Measurements from ENCODE around the gene HFM1. TPM values are rescaled to one million over a fixed set of nuclear protein-coding genes. Genes with fewer than 3 reads are reported as not detected.
"Not testable (repeated sequence)": the region's sequence is repeated elsewhere in the genome, so short reads cannot be mapped to it uniquely, and the experiment has no call there.

Gene HFM1
- polyA plus RNA-seq, 3 donors: not detected

DNA sequence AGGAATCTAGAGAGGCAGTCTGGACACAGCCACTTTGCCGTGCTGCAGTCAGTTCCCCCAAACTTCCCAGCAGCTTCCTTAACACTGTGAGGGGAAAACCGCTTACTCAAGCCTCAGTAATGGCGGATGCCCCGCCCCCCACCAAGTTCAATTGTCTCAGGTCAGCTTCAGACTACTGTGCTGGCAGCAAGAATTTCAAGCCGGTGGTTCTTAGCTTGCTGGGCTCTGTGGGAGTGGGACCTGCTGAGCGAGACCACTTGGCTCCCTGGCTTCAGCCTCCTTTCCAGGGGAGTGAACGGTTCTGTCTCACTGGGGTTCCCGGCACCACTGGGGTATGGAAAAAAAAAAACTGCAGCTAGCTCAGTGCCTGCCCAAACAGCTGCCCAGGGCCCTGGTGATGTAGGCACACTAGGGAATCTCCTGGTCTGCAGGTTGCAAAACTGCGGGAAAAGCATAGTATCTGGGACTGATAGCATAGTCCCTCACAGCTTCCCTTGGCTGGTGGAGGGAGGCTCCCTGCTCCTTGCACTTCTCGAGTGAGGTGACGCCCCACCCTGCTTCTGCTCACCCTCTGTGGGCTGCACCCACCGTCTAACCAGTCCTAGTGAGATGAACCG, 23.7 kb upstream of the HFM1 start:
- Histone ChIP-seq H3K4me2 (replicated peaks; ENCODE audit: extremely low read depth, low read length, poor library complexity, severe bottlenecking) (no peak overlapping the region), H3K9ac (ENCODE audit: insufficient read depth, low read length, poor library complexity, severe bottlenecking) (no peak overlapping the region), H4K20me1 (ENCODE audit: insufficient read depth, low read length) (no peaks in the 10 kb centered on the region), H2AFZ (ENCODE audit: insufficient read depth, low read depth, low read length, poor library complexity, severe bottlenecking) (no peak overlapping the region), H3K4me3 (replicated peaks in 1 of 3; ENCODE audit: low read depth in 2 of 3, low read length in 3 of 3) (no peak overlapping the region), H3K4me1 (ENCODE audit: control insufficient read depth in 1 of 2, insufficient read depth in 2 of 2, low read length in 2 of 2) (no peaks in the 10 kb centered on the region), H3K79me2 (ENCODE audit: insufficient read depth, low read length) (no peaks in the 10 kb centered on the region), H3K27ac (ENCODE audit: low read depth in 1 of 2, low read length in 2 of 2) (no peak overlapping the region), H3K9me3 (replicated peaks in 1 of 2; ENCODE audit: control insufficient read depth in 1 of 2, insufficient read depth in 1 of 2, low read length in 2 of 2) (no peaks in the 10 kb centered on the region), H3K27me3 (ENCODE audit: control insufficient read depth in 2 of 2, insufficient read depth in 2 of 2, low read length in 2 of 2) (no peaks in the 10 kb centered on the region), H3K36me3 (replicated peaks in 1 of 2; ENCODE audit: control insufficient read depth in 1 of 2, insufficient read depth in 2 of 2, low read length in 2 of 2) (no peaks in the 10 kb centered on the region)
- peak overlapping the region; percentile 7 to 8 for H3K4me3 Mint-ChIP-seq
- peaks cover 0 to 2% of the 10 kb centered on the region in 2 donors for H3K36me3 Mint-ChIP-seq
- H3K27me3 Mint-ChIP-seq (ENCODE audit: low read depth in 3 of 3): peaks cover 1 to 5% (median 3%) of the 10 kb centered on the region in 3 donors
- intact Hi-C loops (cut with micrococcal nuclease): no loop called here
- 77% methylated on average over 11 of the region's 13 CpGs for WGBS (ENCODE audit: insufficient coverage)
- DNase-seq: peak in 1 of 3 donors; percentile 8
- H3K9me3 Mint-ChIP-seq: peaks cover 0 to 3% (median 1%) of the 10 kb centered on the region in 7 donors
- TF ChIP-seq CTCF (IDR thresholded peaks at IDR 0.05): no peak
- no peak overlapping the region for H3K27ac Mint-ChIP-seq
- peaks cover 8% of the 10 kb centered on the region for H3K4me1 Mint-ChIP-seq

- no peaks in the 10 kb centered on the region for H4K20me1 ChIP-seq (ENCODE audit: insufficient read depth, low read length)
These were observed 23.1 kb upstream of the HFM1 start for GRCh38 chr1:91427741-91428140.

DNA sequence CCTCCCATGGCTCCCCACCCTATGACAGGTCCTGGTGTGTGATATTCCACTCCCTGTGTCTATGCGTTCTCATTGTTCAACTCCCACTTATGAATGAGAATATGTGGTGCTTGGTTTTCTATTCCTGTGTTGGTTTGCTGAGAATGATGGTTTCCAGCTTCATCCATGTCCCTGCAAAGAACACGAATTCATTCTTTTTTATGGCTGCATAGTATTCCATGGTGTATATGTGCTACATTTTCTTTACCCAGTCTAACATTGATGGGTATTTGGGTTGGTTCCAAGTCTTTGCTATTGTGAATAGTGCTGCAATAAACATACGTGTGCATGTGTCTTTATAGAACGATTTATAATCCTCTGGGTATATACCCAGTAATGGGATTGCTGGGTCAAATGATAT, 17.9 kb upstream of the HFM1 start:
- H3K4me1 Mint-ChIP-seq; H3K4me1 ChIP-seq (ENCODE audit: control insufficient read depth in 1 of 2, insufficient read depth in 2 of 2, low read length in 2 of 2); H3K79me2 ChIP-seq (ENCODE audit: insufficient read depth, low read length); H3K9me3 ChIP-seq (replicated peaks in 1 of 2; ENCODE audit: control insufficient read depth in 1 of 2, insufficient read depth in 1 of 2, low read length in 2 of 2); H3K36me3 Mint-ChIP-seq; H3K4me3 ChIP-seq (replicated peaks in 1 of 3; ENCODE audit: low read depth in 2 of 3, low read length in 3 of 3); H3K4me3 Mint-ChIP-seq; intact Hi-C loops (cut with micrococcal nuclease); H3K27ac Mint-ChIP-seq; H2AFZ ChIP-seq (ENCODE audit: insufficient read depth, low read depth, low read length, poor library complexity, severe bottlenecking); DNase-seq; H3K27ac ChIP-seq (ENCODE audit: low read depth in 1 of 2, low read length in 2 of 2); H3K9me3 Mint-ChIP-seq; H3K36me3 ChIP-seq (replicated peaks in 1 of 2; ENCODE audit: control insufficient read depth in 1 of 2, insufficient read depth in 2 of 2, low read length in 2 of 2); H4K20me1 ChIP-seq (ENCODE audit: insufficient read depth, low read length); H3K27me3 Mint-ChIP-seq (ENCODE audit: low read depth in 3 of 3); H3K4me2 ChIP-seq (replicated peaks; ENCODE audit: extremely low read depth, low read length, poor library complexity, severe bottlenecking); H3K27me3 ChIP-seq (ENCODE audit: control insufficient read depth in 2 of 2, insufficient read depth in 2 of 2, low read length in 2 of 2); H3K9ac ChIP-seq (ENCODE audit: insufficient read depth, low read length, poor library complexity, severe bottlenecking): not testable (repeated sequence)
- no CpG with 5 or more reads among the region's 4 CpGs for WGBS (ENCODE audit: insufficient coverage)

More at GRCh38 chr1:91427741-91428140, 23.1 kb upstream of the HFM1 start:
- DNase-seq: no peak
- no peaks in the 10 kb centered on the region for H3K27me3 ChIP-seq (ENCODE audit: control insufficient read depth in 2 of 2, insufficient read depth in 2 of 2, low read length in 2 of 2)
- H3K4me3 ChIP-seq (replicated peaks in 1 of 3; ENCODE audit: low read depth in 2 of 3, low read length in 3 of 3): no peak overlapping the region
- Mint-ChIP-seq H3K9me3 (peaks cover 0 to 3% (median 2%) of the 10 kb centered on the region in 7 donors), H3K27ac (no peak overlapping the region), H3K4me3 (no peak overlapping the region), H3K27me3 (ENCODE audit: low read depth in 3 of 3) (peaks cover 1 to 5% (median 3%) of the 10 kb centered on the region in 3 donors), H3K4me1 (peaks cover 8% of the 10 kb centered on the region), H3K36me3 (peaks cover 0 to 2% of the 10 kb centered on the region in 2 donors)
- no peaks in the 10 kb centered on the region for H3K9me3 ChIP-seq (replicated peaks in 1 of 2; ENCODE audit: control insufficient read depth in 1 of 2, insufficient read depth in 1 of 2, low read length in 2 of 2)
- 82% methylated on average over 4 of the region's 13 CpGs for WGBS (ENCODE audit: insufficient coverage)
- no peaks in the 10 kb centered on the region for H3K36me3 ChIP-seq (replicated peaks in 1 of 2; ENCODE audit: control insufficient read depth in 1 of 2, insufficient read depth in 2 of 2, low read length in 2 of 2)
- no peaks in the 10 kb centered on the region for H3K4me1 ChIP-seq (ENCODE audit: control insufficient read depth in 1 of 2, insufficient read depth in 2 of 2, low read length in 2 of 2)
- TF ChIP-seq CTCF (IDR thresholded peaks at IDR 0.05): no peak
- H3K4me2 ChIP-seq (replicated peaks; ENCODE audit: extremely low read depth, low read length, poor library complexity, severe bottlenecking): no peak overlapping the region
- intact Hi-C loops (cut with micrococcal nuclease): no loop called here
- no peak overlapping the region for H2AFZ ChIP-seq (ENCODE audit: insufficient read depth, low read depth, low read length, poor library complexity, severe bottlenecking)
- no peak overlapping the region for H3K27ac ChIP-seq (ENCODE audit: low read depth in 1 of 2, low read length in 2 of 2)
- H3K9ac ChIP-seq (ENCODE audit: insufficient read depth, low read length, poor library complexity, severe bottlenecking): no peak overlapping the region
- no peaks in the 10 kb centered on the region for H3K79me2 ChIP-seq (ENCODE audit: insufficient read depth, low read length)

Measured in CD14-positive monocyte (primary cell).